Fibroblast of lung (primary cell): Measurements from ENCODE around the gene ZNF630. TPM values are rescaled to one million over a fixed set of nuclear protein-coding genes. Genes with fewer than 3 reads are reported as not detected.

ENCODE experiments used
- DNase-seq, 2 donors: peaks; one replicate each; pipeline versions ENCODE4 v3.0.0 to v3.0.0-alpha.2; 2010; ENCODE audit warnings: low read depth in 2 of 2
- H2AFZ ChIP-seq: 2 replicates; pipeline ENCODE4 v1.5.1; 2012; ENCODE audit warnings: low read length, control low read depth, inconsistent platforms
- H3K27ac ChIP-seq: 2 replicates; pipeline ENCODE4 v1.5.1; 2011; ENCODE audit warnings: low read length, control low read depth; ENCODE audit not compliant: insufficient read depth
- H3K27me3 ChIP-seq: 2 replicates; pipeline ENCODE4 v1.5.1; 2011; ENCODE audit warnings: mild to moderate bottlenecking, low read length; ENCODE audit not compliant: control insufficient read depth, insufficient read depth
- H3K36me3 ChIP-seq: 2 replicates; pipeline ENCODE4 v1.5.1; 2011; ENCODE audit warnings: low read length; ENCODE audit not compliant: control insufficient read depth, insufficient read depth
- H3K4me1 ChIP-seq: 2 replicates; pipeline ENCODE4 v1.5.1; 2011; ENCODE audit warnings: low read length; ENCODE audit not compliant: control insufficient read depth, insufficient read depth; ENCODE audit errors: extremely low read depth
- H3K4me2 ChIP-seq: 2 replicates; pipeline ENCODE4 v1.5.1; 2011; ENCODE audit warnings: low read length, control low read depth; ENCODE audit not compliant: insufficient read depth; ENCODE audit errors: extremely low read depth
- H3K4me3 ChIP-seq, 4 experiments: fragments of 200-600 bp in 1 of 4; sonication (generic) in 1 of 4; replicated peaks in 1 of 4; 2 replicates each; pipeline ENCODE4 v1.5.1; 2011 to 2016; ENCODE audit warnings: low read length in 4 of 4, low read depth in 3 of 4, mild to moderate bottlenecking in 3 of 4, control low read depth in 2 of 4, inconsistent platforms in 1 of 4, mixed read lengths in 1 of 4; ENCODE audit not compliant: insufficient read depth in 1 of 4; ENCODE audit errors: control extremely low read depth in 1 of 4
- H3K79me2 ChIP-seq: 2 replicates; pipeline ENCODE4 v1.5.1; 2012; ENCODE audit warnings: mild to moderate bottlenecking, low read length, inconsistent platforms; ENCODE audit not compliant: control insufficient read depth, insufficient read depth
- H3K9ac ChIP-seq: 2 replicates; pipeline ENCODE4 v1.5.1; 2011; ENCODE audit warnings: mild to moderate bottlenecking, low read length, control low read depth; ENCODE audit not compliant: insufficient read depth
- H3K9me3 ChIP-seq: 2 replicates; pipeline ENCODE4 v1.5.1; 2012; ENCODE audit warnings: low read depth, low read length; ENCODE audit not compliant: control insufficient read depth, insufficient read depth
- H4K20me1 ChIP-seq: 2 replicates; pipeline ENCODE4 v1.5.1; 2011; ENCODE audit warnings: low read length; ENCODE audit not compliant: control insufficient read depth, insufficient read depth; ENCODE audit errors: extremely low read depth
- CTCF ChIP-seq, 2 donors: IDR thresholded peaks in 1 of 2; conservative IDR thresholded peaks in 1 of 2; 1 replicate in 1 of 2; 2 replicates in 1 of 2; pipeline ENCODE4 v1.5.1; 2011 to 2012; ENCODE audit warnings: low read length in 2 of 2, control low read depth in 1 of 2, inconsistent platforms in 1 of 2, low read depth in 1 of 2, mild to moderate bottlenecking in 1 of 2
- EZH2 ChIP-seq: IDR thresholded peaks from 2 replicates; pipeline ENCODE4 v1.5.1; 2012; ENCODE audit warnings: low read length, control low read depth, mild to moderate bottlenecking; ENCODE audit errors: missing control alignments
- polyA plus RNA-seq, 2 donors: library from polyadenylated mRNA; depleted of rRNA in 1 of 2; stranded (reverse) in 1 of 2; unstranded in 1 of 2; fragments of >200 nt; gene quantifications; 2 replicates each; pipeline ENCODE4 v1.2.1, GENCODE V29; 2011 to 2012; ENCODE audit warnings: missing spikeins in 1 of 2
- total RNA-seq: library from RNA; depleted of rRNA; stranded (reverse); fragments of >200 nt; gene quantifications from 2 replicates; pipeline ENCODE4 v1.2.1, GENCODE V29; 2014

ZNF630 gene
- total and polyA plus RNA-seq, 2 donors (not counting 1 experiment from before 2014, with no cell fraction given), result 0.59 to 4.3 TPM

- no peak overlapping the region for H3K4me2 ChIP-seq
- H3K9ac ChIP-seq, result no peak overlapping the region
- H4K20me1 ChIP-seq, result no peaks in the 10 kb centered on the region
- peaks cover 3% of the 10 kb centered on the region for H3K4me1 ChIP-seq
- H3K27me3 ChIP-seq, result no peaks in the 10 kb centered on the region
- DNase-seq, result no peak
- no peak overlapping the region for H3K4me3 ChIP-seq
- no peak overlapping the region for H3K27ac ChIP-seq
- TF ChIP-seq EZH2, result no peak
- TF ChIP-seq CTCF (conservative IDR thresholded peaks at IDR 0.05 in 1 of 2, IDR thresholded peaks at IDR 0.05 in 1 of 2; ENCODE audit: low read depth in 1 of 2, low read length in 2 of 2), result no peak
- no peaks in the 10 kb centered on the region for H3K9me3 ChIP-seq
- H2AFZ ChIP-seq, result no peak overlapping the region
- no peaks in the 10 kb centered on the region for H3K79me2 ChIP-seq
- no peaks in the 10 kb centered on the region for H3K36me3 ChIP-seq
These were observed 24.6 kb downstream of the ZNF630 start for GRCh38 chrX:48046846-48047245.

- H3K4me2 ChIP-seq, result no peak overlapping the region
- H3K27me3 ChIP-seq, result no peaks in the 10 kb centered on the region
- no peak overlapping the region for H3K4me3 ChIP-seq
- H3K4me1 ChIP-seq, result peaks cover 3% of the 10 kb centered on the region
- peak overlapping the region; percentile 20 for H3K27ac ChIP-seq
- no peaks in the 10 kb centered on the region for H3K79me2 ChIP-seq
- H3K9ac ChIP-seq, result no peak overlapping the region
- peak; percentile 36 to 84 for DNase-seq
- no peak overlapping the region for H2AFZ ChIP-seq
- no peaks in the 10 kb centered on the region for H4K20me1 ChIP-seq
- no peaks in the 10 kb centered on the region for H3K9me3 ChIP-seq
- no peaks in the 10 kb centered on the region for H3K36me3 ChIP-seq
- TF ChIP-seq EZH2, result no peak
- no peak for TF ChIP-seq CTCF (conservative IDR thresholded peaks at IDR 0.05 in 1 of 2, IDR thresholded peaks at IDR 0.05 in 1 of 2; ENCODE audit: low read depth in 1 of 2, low read length in 2 of 2)
These were observed 25.8 kb downstream of the ZNF630 start for GRCh38 chrX:48045410-48046311.

- no peak overlapping the region for H3K9ac ChIP-seq
- H3K4me1 ChIP-seq, result peaks cover 3% of the 10 kb centered on the region
- H2AFZ ChIP-seq, result no peak overlapping the region
- no peaks in the 10 kb centered on the region for H4K20me1 ChIP-seq
- H3K27me3 ChIP-seq, result no peaks in the 10 kb centered on the region
- TF ChIP-seq EZH2 (no peak), CTCF (conservative IDR thresholded peaks at IDR 0.05 in 1 of 2, IDR thresholded peaks at IDR 0.05 in 1 of 2; ENCODE audit: low read depth in 1 of 2, low read length in 2 of 2) (no peak)
- H3K4me2 ChIP-seq, result no peak overlapping the region
- no peaks in the 10 kb centered on the region for H3K36me3 ChIP-seq
- no peak for DNase-seq
- no peaks in the 10 kb centered on the region for H3K79me2 ChIP-seq
- no peak overlapping the region for H3K4me3 ChIP-seq
- H3K9me3 ChIP-seq, result no peaks in the 10 kb centered on the region
- no peak overlapping the region for H3K27ac ChIP-seq
These were observed 28.4 kb downstream of the ZNF630 start for GRCh38 chrX:48043056-48043455.
